HEK293T (cell line): ENCODE measurements around the gene CYFIP1.

Source experiments
- CTCF ChIA-PET: fragments of 350-600 bp; formaldehyde crosslinking; extraction: SDS; loops from one replicate; lab custom pipeline; 2021; ENCODE audit warnings: antibody characterized with exemption, inconsistent platforms; lab: Yijun Ruan, JAX
- POLR2A ChIA-PET: fragments of 350-600 bp; formaldehyde crosslinking; extraction: SDS; loops from one replicate; lab custom pipeline; 2020; ENCODE audit warnings: antibody characterized with exemption, inconsistent platforms; lab: Yijun Ruan, JAX
- DNase-seq: peaks from one replicate; pipeline ENCODE4 v3.0.0; 2012; ENCODE audit warnings: mixed read lengths; ENCODE audit errors: extremely low spot score
- ARNT ChIP-seq: fragments of 450-650 bp; IDR thresholded peaks from 2 replicates; pipeline ENCODE4 v1.6.1; 2017; ENCODE audit warnings: mild to moderate bottlenecking
- BHLHE40 ChIP-seq: fragments of 450-650 bp; IDR thresholded peaks from 2 replicates; pipeline ENCODE4 v1.6.1; 2016; ENCODE audit warnings: mild to moderate bottlenecking, moderate library complexity, borderline replicate concordance
- CTBP1 ChIP-seq: fragments of 450-650 bp; IDR thresholded peaks from 2 replicates; pipeline ENCODE4 v1.6.1; 2016; ENCODE audit warnings: borderline replicate concordance
- ELF4 ChIP-seq: fragments of 450-650 bp; IDR thresholded peaks from 2 replicates; pipeline ENCODE4 v1.6.1; 2017; ENCODE audit warnings: antibody characterized with exemption
- FOXA1 ChIP-seq: fragments of 450-650 bp; IDR thresholded peaks from 2 replicates; pipeline ENCODE4 v1.6.1; 2016; ENCODE audit warnings: mild to moderate bottlenecking
- FOXK2 ChIP-seq: fragments of 450-650 bp; IDR thresholded peaks from 2 replicates; pipeline ENCODE4 v1.6.1; 2016; ENCODE audit warnings: mild to moderate bottlenecking
- FOXM1 ChIP-seq: fragments of 450-650 bp; IDR thresholded peaks from 2 replicates; pipeline ENCODE4 v1.6.1; 2017; ENCODE audit warnings: mild to moderate bottlenecking, borderline replicate concordance
- HDGF ChIP-seq: fragments of 450-650 bp; IDR thresholded peaks from 2 replicates; pipeline ENCODE4 v1.6.1; 2017; ENCODE audit warnings: antibody characterized with exemption, borderline replicate concordance
- L3MBTL2 ChIP-seq: fragments of 450-650 bp; conservative IDR thresholded peaks from 2 replicates; pipeline ENCODE4 v1.6.1; 2016; ENCODE audit warnings: mild to moderate bottlenecking
- LEF1 ChIP-seq: fragments of 450-650 bp; IDR thresholded peaks from 2 replicates; pipeline ENCODE4 v1.6.1; 2017; ENCODE audit warnings: mild to moderate bottlenecking, borderline replicate concordance
- NFRKB ChIP-seq: fragments of 450-650 bp; IDR thresholded peaks from 2 replicates; pipeline ENCODE4 v1.6.1; 2016; ENCODE audit warnings: mild to moderate bottlenecking, moderate library complexity
- SP1 ChIP-seq: fragments of 450-650 bp; IDR thresholded peaks from 2 replicates; pipeline ENCODE4 v1.6.1; 2017
- SUZ12 ChIP-seq: fragments of 450-650 bp; IDR thresholded peaks from 2 replicates; pipeline ENCODE4 v1.6.1; 2016; ENCODE audit warnings: mild to moderate bottlenecking
- TARDBP ChIP-seq: fragments of 450-650 bp; IDR thresholded peaks from 2 replicates; pipeline ENCODE4 v1.6.1; 2016
- ZNF384 ChIP-seq: fragments of 450-650 bp; IDR thresholded peaks from 2 replicates; pipeline ENCODE4 v1.6.1; 2016
- TF ChIP-seq, protein P1 (sequence below): fragments of 450-650 bp; IDR thresholded peaks from 2 replicates; pipeline ENCODE4 v1.6.1; 2016

The CYFIP1 gene

DNA sequence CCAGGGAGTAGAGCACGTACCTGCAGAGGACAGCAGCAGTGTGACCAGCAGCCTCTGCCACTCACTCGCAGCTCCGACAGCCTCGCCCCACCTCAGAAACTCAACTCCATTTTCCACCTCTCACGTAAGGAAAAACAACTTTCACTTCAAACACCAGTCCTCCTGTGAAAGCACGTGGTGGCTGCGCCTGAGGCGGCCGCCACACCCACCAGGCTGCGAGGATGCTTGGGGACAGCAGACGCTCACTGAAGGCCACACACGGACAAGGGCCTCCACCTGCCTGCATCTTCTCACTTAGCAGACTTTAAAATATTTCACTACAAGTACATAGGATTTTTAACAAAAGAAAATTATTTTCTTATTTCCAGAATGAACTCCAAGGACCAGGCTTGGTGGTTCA, 67.9 kb downstream of the CYFIP1 start:
- TF ChIP-seq ELF4 (no peak), BHLHE40 (no peak), LEF1 (no peak), FOXM1 (no peak), TARDBP (no peak), ARNT (no peak), FOXA1 (no peak), HDGF (no peak), SUZ12 (no peak), CTBP1 (no peak), NFRKB (no peak), FOXK2 (no peak)
- TF ChIP-seq, protein P1, sequence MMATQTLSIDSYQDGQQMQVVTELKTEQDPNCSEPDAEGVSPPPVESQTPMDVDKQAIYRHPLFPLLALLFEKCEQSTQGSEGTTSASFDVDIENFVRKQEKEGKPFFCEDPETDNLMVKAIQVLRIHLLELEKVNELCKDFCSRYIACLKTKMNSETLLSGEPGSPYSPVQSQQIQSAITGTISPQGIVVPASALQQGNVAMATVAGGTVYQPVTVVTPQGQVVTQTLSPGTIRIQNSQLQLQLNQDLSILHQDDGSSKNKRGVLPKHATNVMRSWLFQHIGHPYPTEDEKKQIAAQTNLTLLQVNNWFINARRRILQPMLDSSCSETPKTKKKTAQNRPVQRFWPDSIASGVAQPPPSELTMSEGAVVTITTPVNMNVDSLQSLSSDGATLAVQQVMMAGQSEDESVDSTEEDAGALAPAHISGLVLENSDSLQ, result no peak
- CTCF ChIA-PET, result no interaction called here
- no peak for DNase-seq
- POLR2A ChIA-PET, result interaction anchor here (0.6 kb wide), 1 partner anchor 202 kb away, joined by 3 read pairs; no protein-coding TSS in a partner anchor

DNA sequence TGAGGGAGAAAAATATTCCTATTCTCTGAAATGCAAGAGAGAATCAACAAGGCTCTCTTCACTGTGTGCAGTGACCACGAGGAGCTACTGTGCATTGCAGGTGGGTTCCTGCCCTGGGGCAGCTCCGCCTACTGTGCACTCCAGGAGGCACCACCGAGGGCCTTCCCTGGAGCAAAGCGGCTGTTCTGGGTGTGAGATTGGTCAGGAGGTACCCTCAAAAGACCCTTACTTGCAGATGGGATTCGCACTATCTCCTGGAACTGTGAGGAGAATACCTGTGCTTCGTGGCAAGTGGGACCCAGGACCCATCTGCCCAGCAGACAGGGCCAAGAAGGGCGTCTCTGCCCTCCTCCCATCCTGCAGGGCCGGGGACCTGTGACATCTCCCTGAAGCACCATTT, 68.9 kb downstream of the CYFIP1 start:
- no peak for DNase-seq
- POLR2A ChIA-PET, result no interaction called here
- TF ChIP-seq SUZ12, result no peak
- no peak for TF ChIP-seq BHLHE40
- no peak for TF ChIP-seq NFRKB
- TF ChIP-seq FOXM1, result no peak
- no peak for TF ChIP-seq ZNF384
- no peak for TF ChIP-seq FOXA1
- TF ChIP-seq L3MBTL2, result no peak
- TF ChIP-seq, protein P1, result no peak
- no peak for TF ChIP-seq ELF4
- no peak for TF ChIP-seq ARNT
- TF ChIP-seq CTBP1, result no peak
- TF ChIP-seq TARDBP, result no peak
- no peak for TF ChIP-seq SP1
- no peak for TF ChIP-seq FOXK2
- no peak for TF ChIP-seq LEF1
- no peak for TF ChIP-seq HDGF
- CTCF ChIA-PET, result no interaction called here

DNA sequence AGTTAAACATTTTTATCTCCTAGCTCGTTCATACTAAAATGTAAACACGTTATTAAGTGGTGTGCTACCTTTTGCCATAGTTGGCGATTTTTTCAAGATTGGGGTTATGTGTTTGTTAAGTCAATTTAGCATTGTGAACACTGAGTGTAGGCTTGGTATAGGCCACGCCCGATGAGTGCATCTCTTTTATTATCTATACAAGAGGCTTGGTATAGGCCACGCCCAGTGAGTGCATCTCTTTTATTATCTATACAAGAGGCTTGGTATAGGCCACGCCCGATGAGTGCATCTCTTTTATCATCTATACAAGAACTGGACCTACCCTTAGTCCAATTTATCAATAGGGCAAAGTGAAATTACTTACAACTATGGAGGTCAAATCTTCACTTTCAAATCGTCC, 71.3 kb downstream of the CYFIP1 start:
- ChIA-PET CTCF (no interaction called here), POLR2A (no interaction called here)
- no peak for DNase-seq
- TF ChIP-seq SP1 (no peak), SUZ12 (no peak), ELF4 (no peak), L3MBTL2 (no peak), FOXM1 (no peak), HDGF (no peak), ARNT (no peak), FOXA1 (no peak), TARDBP (no peak), FOXK2 (no peak)

DNA sequence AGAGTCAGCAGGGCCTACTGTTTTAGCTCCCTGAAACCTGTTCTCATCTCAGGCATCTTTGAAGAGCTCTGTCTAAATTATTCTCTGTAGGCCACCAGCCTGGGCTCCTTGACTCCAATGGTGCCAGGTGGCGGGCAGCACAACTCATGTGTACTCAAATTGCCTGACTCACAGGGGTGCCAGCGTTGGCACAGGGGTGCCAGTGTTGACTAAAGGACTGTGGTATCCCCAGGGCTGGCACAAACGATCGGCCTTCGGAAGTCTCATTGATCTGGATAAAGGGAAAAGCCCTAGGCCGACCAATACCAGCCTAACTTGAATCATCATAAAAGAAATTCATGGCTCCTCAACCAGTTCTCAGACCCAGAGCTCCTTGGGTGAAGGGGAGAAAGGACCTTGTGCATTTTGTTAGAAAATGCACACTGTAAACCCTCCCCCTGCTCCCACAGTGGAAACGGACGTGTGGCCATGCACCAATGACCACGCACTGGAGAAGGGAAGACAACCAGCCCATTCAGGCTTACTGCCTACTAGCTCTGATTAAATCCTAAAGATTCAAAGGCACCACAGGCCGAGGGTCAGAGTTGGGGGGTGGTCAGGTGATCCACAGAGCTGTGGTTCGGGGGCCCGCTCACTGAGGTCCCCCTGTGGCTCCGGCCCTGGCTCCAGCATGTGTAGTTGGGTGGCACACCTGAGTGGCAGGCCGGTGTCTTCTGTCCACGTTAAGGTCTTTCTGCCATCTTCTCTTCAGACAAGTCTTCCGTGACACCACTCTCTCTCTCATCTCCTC, 72.8 kb downstream of the CYFIP1 start:
- ChIA-PET POLR2A (no interaction called here), CTCF (no interaction called here)
- TF ChIP-seq ZNF384 (no peak), L3MBTL2 (no peak), HDGF (no peak), SP1 (no peak), NFRKB (no peak), FOXK2 (no peak), FOXM1 (no peak), CTBP1 (no peak), ELF4 (no peak), SUZ12 (no peak), BHLHE40 (no peak), LEF1 (no peak), ARNT (no peak), TARDBP (no peak), FOXA1 (no peak)
- TF ChIP-seq, protein P1, result no peak
- DNase-seq, result no peak

DNA sequence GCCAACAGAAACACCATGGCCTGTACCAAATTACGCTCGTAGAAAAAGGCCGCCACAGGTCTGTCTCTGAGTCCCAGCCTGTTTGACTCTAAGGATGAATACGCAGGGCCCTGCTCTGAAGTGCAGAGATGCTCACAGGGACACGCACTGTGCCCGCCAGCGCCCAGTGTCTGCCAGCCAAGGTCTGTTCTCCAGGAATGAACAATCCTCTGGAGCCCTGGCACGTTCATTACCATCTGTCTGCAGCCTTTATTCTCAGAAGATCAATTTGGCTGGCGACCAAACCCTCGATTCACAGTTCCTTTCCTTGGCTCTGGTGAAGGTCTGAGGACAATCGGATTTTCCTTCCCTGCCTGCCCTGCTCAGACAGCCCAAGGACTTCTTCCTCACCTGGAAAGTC, 75.4 kb downstream of the CYFIP1 start:
- TF ChIP-seq ELF4 (no peak), ZNF384 (no peak), CTBP1 (no peak), FOXM1 (no peak), NFRKB (no peak)
- POLR2A ChIA-PET, result no interaction called here
- no peak for DNase-seq
- CTCF ChIA-PET, result interaction anchor here (0.6 kb wide), 1 partner anchor 561 kb away, joined by 3 read pairs; no protein-coding TSS in a partner anchor

DNA sequence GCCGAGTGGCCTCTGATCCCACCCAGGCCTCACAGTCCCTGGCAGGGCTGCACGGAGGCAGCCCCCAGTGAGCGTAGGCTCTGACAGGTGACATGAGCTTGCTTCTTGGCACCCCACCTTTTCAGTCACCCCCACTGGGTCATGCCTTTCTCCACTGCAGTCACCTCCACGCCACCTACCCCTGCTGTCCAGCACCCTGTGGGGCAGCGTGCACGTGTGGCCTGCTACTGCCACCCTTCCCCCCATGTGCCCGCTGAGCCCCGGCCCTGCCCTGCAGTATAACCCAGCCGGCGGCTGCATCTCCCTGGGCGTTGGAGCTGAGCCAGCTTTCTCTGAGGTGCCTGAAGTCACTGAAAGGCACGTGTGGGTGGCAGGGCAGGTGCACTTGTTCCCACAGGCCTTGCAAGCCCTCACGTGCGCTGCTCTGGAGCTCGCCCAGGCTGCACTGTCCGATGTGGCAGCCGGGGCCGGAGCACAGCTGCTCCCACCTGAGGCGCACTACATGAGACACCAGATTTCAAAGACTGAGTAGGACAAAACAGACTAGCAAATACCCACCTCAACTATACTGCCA, 76.1 kb downstream of the CYFIP1 start:
- no peak for DNase-seq
- ChIA-PET POLR2A (no interaction called here), CTCF (no interaction called here)

More for the DNA sequence above, 76.1 kb downstream of the CYFIP1 start:
- TF ChIP-seq SUZ12, result no peak
- no peak for TF ChIP-seq CTBP1
- no peak for TF ChIP-seq NFRKB
- TF ChIP-seq HDGF, result no peak
- no peak for TF ChIP-seq SP1
- no peak for TF ChIP-seq TARDBP
- TF ChIP-seq, protein P1, result no peak
- no peak for TF ChIP-seq FOXM1
- TF ChIP-seq ZNF384, result no peak
- TF ChIP-seq L3MBTL2, result no peak
- TF ChIP-seq LEF1, result no peak
- TF ChIP-seq FOXA1, result no peak
- TF ChIP-seq FOXK2, result no peak
- TF ChIP-seq BHLHE40, result no peak
